Mononuclear cell (primary cell): ENCODE measurements around the gene PLPP7. TPM values are rescaled to one million over a fixed set of nuclear protein-coding genes. Genes with fewer than 3 reads are reported as not detected.

Experiments
- H3K27me3 ChIP-seq: 2 replicates; pipeline ENCODE4 v1.6.0; 2011; ENCODE audit warnings: low read length, control low read depth; ENCODE audit not compliant: insufficient read depth
- H3K4me1 ChIP-seq: 2 replicates; pipeline ENCODE4 v1.5.1; 2011; ENCODE audit warnings: mild to moderate bottlenecking, low read length, control low read depth; ENCODE audit not compliant: insufficient read depth
- H3K4me3 ChIP-seq: 2 replicates; pipeline ENCODE4 v1.5.1; 2011; ENCODE audit warnings: mild to moderate bottlenecking, low read length, moderate library complexity
- H3K9me3 ChIP-seq: 2 replicates; pipeline ENCODE4 v1.5.1; 2011; ENCODE audit warnings: low read depth, mild to moderate bottlenecking, control low read depth, low read length
- total RNA-seq: library from RNA; depleted of rRNA; stranded (reverse); fragments of >200 nt; gene quantifications from one replicate; pipeline ENCODE4 v1.2.3, GENCODE V29; 2012

Gene PLPP7
- total RNA-seq, 1 donor: 0.52 TPM

- Histone ChIP-seq H3K4me3 (no peak overlapping the region), H3K27me3 (no peaks in the 10 kb centered on the region), H3K4me1 (no peaks in the 10 kb centered on the region), H3K9me3 (no peaks in the 10 kb centered on the region)
These were observed 12.9 kb downstream of the PLPP7 start for GRCh38 chr9:131302244-131303075.

GRCh38 chr9:131303381-131304321 lies 14.1 kb downstream of the PLPP7 start:
- Histone ChIP-seq H3K4me1 (no peaks in the 10 kb centered on the region), H3K27me3 (no peaks in the 10 kb centered on the region), H3K4me3 (no peak overlapping the region), H3K9me3 (no peaks in the 10 kb centered on the region)

GRCh38 chr9:131304676-131305355 lies 15.3 kb downstream of the PLPP7 start:
- no peaks in the 10 kb centered on the region for H3K4me1 ChIP-seq
- no peak overlapping the region for H3K4me3 ChIP-seq
- no peaks in the 10 kb centered on the region for H3K27me3 ChIP-seq
- H3K9me3 ChIP-seq: no peaks in the 10 kb centered on the region

GRCh38 chr9:131306397-131307004 lies 17.0 kb downstream of the PLPP7 start:
- H3K4me3 ChIP-seq: no peak overlapping the region
- H3K4me1 ChIP-seq: peaks cover 10% of the 10 kb centered on the region
- no peaks in the 10 kb centered on the region for H3K9me3 ChIP-seq
- H3K27me3 ChIP-seq: no peaks in the 10 kb centered on the region

DNA sequence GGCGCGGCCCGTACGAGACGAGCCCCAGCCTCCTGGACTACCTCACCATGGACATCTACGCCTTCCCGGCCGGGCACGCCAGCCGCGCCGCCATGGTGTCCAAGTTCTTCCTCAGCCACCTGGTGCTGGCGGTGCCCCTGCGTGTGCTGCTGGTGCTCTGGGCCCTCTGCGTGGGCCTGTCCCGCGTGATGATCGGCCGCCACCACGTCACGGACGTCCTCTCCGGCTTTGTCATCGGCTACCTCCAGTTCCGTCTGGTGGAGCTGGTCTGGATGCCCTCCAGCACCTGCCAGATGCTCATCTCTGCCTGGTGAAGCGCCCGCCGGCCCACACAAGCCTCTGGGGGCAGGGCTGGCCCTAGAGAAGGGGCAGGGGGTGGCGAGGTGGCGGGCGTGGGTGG lies 18.5 kb downstream of the PLPP7 start:
- H3K4me3 ChIP-seq: no peak overlapping the region
- H3K4me1 ChIP-seq: peaks cover 10% of the 10 kb centered on the region
- no peaks in the 10 kb centered on the region for H3K27me3 ChIP-seq
- H3K9me3 ChIP-seq: no peaks in the 10 kb centered on the region

GRCh38 chr9:131308452-131308851 lies 18.9 kb downstream of the PLPP7 start:
- Histone ChIP-seq H3K4me3 (no peak overlapping the region), H3K9me3 (no peaks in the 10 kb centered on the region)

DNA sequence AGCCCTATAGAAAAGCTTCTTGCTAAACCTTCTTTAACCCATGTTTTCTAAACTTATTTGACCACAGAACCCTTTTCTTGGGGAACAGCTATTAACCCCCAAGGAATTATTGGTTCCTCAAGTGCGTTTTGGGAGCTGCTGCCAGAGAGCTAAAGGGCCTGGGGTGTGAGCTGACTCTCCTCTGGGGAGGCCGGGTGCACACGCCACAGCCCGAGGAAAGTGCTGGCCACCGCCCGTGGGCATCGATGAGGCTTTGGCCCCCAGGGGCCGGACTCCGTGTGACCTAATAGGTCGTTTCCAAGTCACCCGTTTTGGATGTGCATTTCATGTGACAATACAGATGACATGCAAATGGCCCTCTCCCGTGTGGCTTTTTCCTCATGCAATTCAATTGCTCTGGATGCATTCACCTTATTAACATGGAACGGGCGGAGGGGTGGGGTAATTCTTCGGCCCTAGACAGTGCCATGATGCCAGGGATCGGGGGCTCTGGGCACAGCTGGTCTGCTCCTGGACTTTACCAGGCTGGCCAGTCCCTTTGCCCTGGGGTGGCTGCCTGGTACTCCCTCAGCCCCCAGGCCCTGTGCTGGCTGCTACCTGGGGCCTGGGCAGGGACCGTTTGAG lies 19.5 kb downstream of the PLPP7 start:
- Histone ChIP-seq H3K4me3 (no peak overlapping the region), H3K27me3 (no peaks in the 10 kb centered on the region), H3K4me1 (peaks cover 10% of the 10 kb centered on the region), H3K9me3 (no peaks in the 10 kb centered on the region)

More at GRCh38 chr9:131308452-131308851, 18.9 kb downstream of the PLPP7 start:
- Histone ChIP-seq H3K4me1 (peaks cover 10% of the 10 kb centered on the region), H3K27me3 (no peaks in the 10 kb centered on the region)

GRCh38 chr9:131309530-131310276 lies 20.2 kb downstream of the PLPP7 start:
- Histone ChIP-seq H3K27me3 (no peaks in the 10 kb centered on the region), H3K4me1 (peaks cover 10% of the 10 kb centered on the region), H3K9me3 (no peaks in the 10 kb centered on the region)

DNA sequence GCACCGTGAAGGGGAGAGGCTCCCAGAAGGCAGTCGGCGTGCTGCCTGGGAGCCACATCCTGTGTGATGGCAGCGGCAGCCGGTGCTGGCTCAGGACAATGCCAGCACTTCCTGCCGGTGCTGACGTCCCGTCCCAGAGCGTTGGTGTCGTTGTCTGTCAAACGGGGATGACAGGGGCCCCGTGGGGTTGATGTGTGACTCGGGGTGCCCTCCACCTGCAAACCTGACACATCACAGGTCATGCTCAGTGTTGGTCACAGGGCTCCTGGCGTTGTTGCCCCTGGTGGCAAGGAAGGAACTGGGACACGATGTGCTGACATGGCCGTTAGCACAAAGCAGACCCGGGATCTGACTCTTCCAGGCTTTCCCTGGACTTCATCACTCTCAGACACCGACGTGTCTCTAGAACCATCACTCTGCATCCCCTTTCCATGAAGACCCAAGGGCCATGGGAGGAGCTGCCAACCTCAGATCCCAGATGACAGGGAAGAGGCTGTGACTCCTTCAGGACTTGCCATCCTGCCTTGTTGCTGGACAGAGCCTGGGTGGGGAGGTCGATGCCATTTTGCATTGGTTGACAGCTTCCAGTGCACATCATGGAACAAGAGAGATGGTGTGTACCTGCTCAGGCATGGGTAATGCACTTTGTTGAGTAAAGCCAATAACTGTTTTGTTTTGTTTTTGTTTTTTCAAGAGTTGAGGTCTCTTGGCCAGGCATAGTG lies 21.5 kb downstream of the PLPP7 start:
- H3K27me3 ChIP-seq: no peaks in the 10 kb centered on the region
- no peak overlapping the region for H3K4me3 ChIP-seq
- no peaks in the 10 kb centered on the region for H3K9me3 ChIP-seq
- peaks cover 10% of the 10 kb centered on the region for H3K4me1 ChIP-seq

More at GRCh38 chr9:131309530-131310276, 20.2 kb downstream of the PLPP7 start:
- H3K4me3 ChIP-seq: no peak overlapping the region

- H3K27me3 ChIP-seq: no peaks in the 10 kb centered on the region
- no peaks in the 10 kb centered on the region for H3K9me3 ChIP-seq
- peaks cover 10% of the 10 kb centered on the region for H3K4me1 ChIP-seq
- H3K4me3 ChIP-seq: no peak overlapping the region
These were observed 22.7 kb downstream of the PLPP7 start for GRCh38 chr9:131312246-131312645.

- Histone ChIP-seq H3K4me1 (peaks cover 10% of the 10 kb centered on the region), H3K9me3 (no peaks in the 10 kb centered on the region), H3K27me3 (no peaks in the 10 kb centered on the region), H3K4me3 (no peak overlapping the region)
These were observed 23.6 kb downstream of the PLPP7 start for GRCh38 chr9:131312822-131313770.
